ENCODE data around the gene MTOR.

Gene MTOR

GRCh38 chr1:11062965-11063401 lies 199.4 kb downstream of the MTOR start:
- no peak for DNase-seq (ENCODE audit: low read depth)
- TF ChIP-seq CTCF (IDR thresholded peaks at IDR 0.05; ENCODE audit: control insufficient read depth, extremely low read depth, insufficient read depth), result no peak
- no peak overlapping the region for H3K4me3 ChIP-seq (ENCODE audit: low read depth, low read length)

DNA sequence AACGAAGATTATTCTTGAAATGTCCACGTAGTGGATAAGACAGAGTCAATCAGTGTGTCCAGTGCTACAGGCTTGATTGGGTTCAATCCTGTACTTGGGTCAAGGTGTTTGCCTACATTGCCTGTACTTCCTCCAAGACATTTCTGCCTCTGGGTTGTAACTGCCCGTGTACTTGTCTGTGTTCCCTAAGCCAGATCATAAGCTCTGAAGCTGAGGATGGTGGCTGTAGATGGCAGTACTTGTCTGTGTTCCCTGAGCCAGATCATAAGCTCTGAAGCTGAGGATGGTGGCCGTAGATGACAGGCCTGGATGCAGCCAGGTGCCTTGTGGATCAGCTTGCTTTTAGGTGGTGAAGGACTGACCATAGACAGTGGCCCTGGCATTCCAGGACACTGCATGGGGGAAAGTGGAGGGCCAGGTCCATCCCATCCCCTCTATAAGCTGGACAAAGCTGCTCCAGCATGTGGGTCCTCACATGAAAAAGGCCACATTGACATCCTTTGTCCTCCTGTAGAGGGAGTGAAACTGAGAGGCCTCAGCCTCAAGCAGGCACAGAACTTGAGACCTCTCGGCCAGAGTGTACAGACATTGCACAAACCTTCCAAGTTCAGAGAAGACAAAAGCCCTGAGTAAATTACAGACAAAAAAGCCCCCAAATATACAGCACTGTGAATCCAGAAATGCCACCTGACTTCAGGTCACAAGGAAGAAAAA lies 200.5 kb downstream of the MTOR start:
- TF ChIP-seq CTCF (IDR thresholded peaks at IDR 0.05; ENCODE audit: control insufficient read depth, extremely low read depth, insufficient read depth), result no peak
- DNase-seq (ENCODE audit: low read depth), result no peak
- no peak overlapping the region for H3K4me3 ChIP-seq (ENCODE audit: low read depth, low read length)

DNA sequence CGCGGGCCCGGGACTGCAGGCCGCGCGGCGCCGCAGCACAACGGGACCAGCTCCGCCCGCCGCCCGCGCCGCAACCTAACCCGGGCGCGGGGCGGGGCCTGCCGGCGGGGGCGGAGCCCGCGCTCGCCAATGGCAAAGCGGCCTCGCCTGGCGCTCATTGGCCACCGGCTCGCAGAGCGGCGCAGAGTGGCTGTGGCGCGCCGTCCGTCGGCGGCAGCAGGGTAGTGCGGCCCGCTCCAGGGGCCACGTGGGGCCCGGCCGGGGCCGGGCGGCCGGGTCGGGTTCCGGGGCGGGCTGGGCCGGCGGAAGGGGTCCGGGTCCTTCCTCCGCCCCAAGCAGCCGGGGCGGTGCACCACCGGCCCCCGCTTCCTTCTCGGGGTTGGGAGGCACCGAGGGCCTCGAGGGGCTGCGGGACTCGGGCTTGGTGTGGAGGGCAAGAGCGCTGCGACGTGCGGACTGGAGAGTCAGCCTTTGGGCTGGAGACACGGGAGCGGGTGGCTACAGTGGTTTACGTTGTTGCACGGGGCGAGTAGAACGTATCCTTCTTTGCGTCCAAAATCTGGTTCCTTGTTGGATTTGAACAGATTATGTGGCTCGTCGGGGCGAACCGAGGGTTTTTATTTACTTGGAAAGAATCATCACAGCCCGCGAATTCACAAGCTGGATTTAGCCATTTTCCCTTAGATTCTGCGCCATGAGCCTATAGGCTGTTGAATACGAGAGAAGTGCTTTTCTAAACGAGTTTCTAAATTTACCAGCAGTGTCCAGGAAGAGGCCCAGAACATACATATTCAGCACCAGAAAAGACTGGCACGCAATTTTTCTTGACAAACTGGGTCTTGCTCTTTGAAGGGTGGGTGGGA lies 202.2 kb downstream of the MTOR start, which contains the start of gene SRM:
Gene SRM (minus strand): TSS at position 51 of the 863 bp plus-strand sequence. CDS start 75 bp downstream, outside the sequence.
- TF ChIP-seq CTCF (IDR thresholded peaks at IDR 0.05; ENCODE audit: control insufficient read depth, extremely low read depth, insufficient read depth), result no peak
- peak; percentile 67 for DNase-seq (ENCODE audit: low read depth)
- peak within 1 kb of the TSS; percentile 92 for H3K4me3 ChIP-seq (ENCODE audit: low read depth, low read length)

- TF ChIP-seq CTCF (IDR thresholded peaks at IDR 0.05; ENCODE audit: control insufficient read depth, extremely low read depth, insufficient read depth), result no peak
- no peak for DNase-seq (ENCODE audit: low read depth)
- peak overlapping the region; percentile 92 for H3K4me3 ChIP-seq (ENCODE audit: low read depth, low read length)
Measured at GRCh38 chr1:11059155-11059967, 203.0 kb downstream of the MTOR start.

- H3K4me3 ChIP-seq (ENCODE audit: low read depth, low read length), result peak overlapping the region; percentile 92
- TF ChIP-seq CTCF (IDR thresholded peaks at IDR 0.05; ENCODE audit: control insufficient read depth, extremely low read depth, insufficient read depth), result no peak
- DNase-seq (ENCODE audit: low read depth), result peak; percentile 45
Measured at GRCh38 chr1:11058595-11059154, 203.7 kb downstream of the MTOR start.

DNA sequence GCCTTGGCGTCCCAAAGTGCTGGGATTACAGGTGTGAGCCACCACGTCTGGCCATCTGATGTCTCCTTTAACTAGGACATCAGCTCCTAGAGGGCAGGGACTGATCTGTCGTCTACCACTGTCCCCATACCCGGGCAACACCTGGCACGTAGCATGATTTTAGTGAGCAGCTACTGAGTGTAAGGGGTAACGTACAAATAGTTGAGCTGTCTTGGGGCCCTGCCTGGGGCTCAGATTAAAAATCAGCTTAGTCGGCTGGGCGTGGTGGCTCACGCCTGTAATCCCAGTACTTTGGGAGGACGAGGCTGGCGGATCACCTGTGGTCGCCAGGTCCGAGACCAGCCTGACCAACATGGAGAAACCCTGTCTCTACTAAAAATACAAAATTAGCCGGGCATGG lies 204.3 kb downstream of the MTOR start:
- no peak for TF ChIP-seq CTCF (IDR thresholded peaks at IDR 0.05; ENCODE audit: control insufficient read depth, extremely low read depth, insufficient read depth)
- no peak overlapping the region; the same call in 1 of the 2 replicates for H3K4me3 ChIP-seq (ENCODE audit: low read depth, low read length)

More for the DNA sequence above, 204.3 kb downstream of the MTOR start:
- DNase-seq (ENCODE audit: low read depth), result no peak

All from LNCaP clone FGC (cell line).